ENCODE results near the gene ZFPL1.

Gene ZFPL1

GRCh38 chr11:65125197-65126056, 41.4 kb downstream of the ZFPL1 start:
- H3K27ac ChIP-seq (ENCODE audit: low read depth, low read length): no peak overlapping the region
- peaks cover 73% of the 10 kb centered on the region for H3K36me3 ChIP-seq (ENCODE audit: insufficient read depth, low read length)
- no peaks in the 10 kb centered on the region for H3K27me3 ChIP-seq (ENCODE audit: insufficient read depth, low read length)
- no peaks in the 10 kb centered on the region for H3K9me3 ChIP-seq (ENCODE audit: insufficient read depth, low read depth, low read length)
- no peak overlapping the region for H3K4me3 ChIP-seq (ENCODE audit: low read length)
- no peak overlapping the region for H3K9ac ChIP-seq (ENCODE audit: low read depth, low read length)
- peaks cover 7% of the 10 kb centered on the region for H3K4me1 ChIP-seq (ENCODE audit: insufficient read depth, low read length)
- 94% methylated on average over 12 of the region's 12 CpGs for WGBS

GRCh38 chr11:65126624-65127274, 42.7 kb downstream of the ZFPL1 start:
- no peak overlapping the region for H3K27ac ChIP-seq (ENCODE audit: low read depth, low read length)
- no peaks in the 10 kb centered on the region for H3K4me1 ChIP-seq (ENCODE audit: insufficient read depth, low read length)
- H3K9ac ChIP-seq (ENCODE audit: low read depth, low read length): no peak overlapping the region
- H3K27me3 ChIP-seq (ENCODE audit: insufficient read depth, low read length): no peaks in the 10 kb centered on the region
- H3K9me3 ChIP-seq (ENCODE audit: insufficient read depth, low read depth, low read length): no peaks in the 10 kb centered on the region
- 97% methylated on average over 6 of the region's 6 CpGs for WGBS
- no peak overlapping the region for H3K4me3 ChIP-seq (ENCODE audit: low read length)
- peaks cover 75% of the 10 kb centered on the region for H3K36me3 ChIP-seq (ENCODE audit: insufficient read depth, low read length)

- Histone ChIP-seq H3K27ac (ENCODE audit: low read depth, low read length) (no peak overlapping the region), H3K4me3 (ENCODE audit: low read length) (no peak overlapping the region), H3K9ac (ENCODE audit: low read depth, low read length) (no peak overlapping the region), H3K9me3 (ENCODE audit: insufficient read depth, low read depth, low read length) (no peaks in the 10 kb centered on the region), H3K36me3 (ENCODE audit: insufficient read depth, low read length) (peaks cover 84% of the 10 kb centered on the region), H3K27me3 (ENCODE audit: insufficient read depth, low read length) (no peaks in the 10 kb centered on the region), H3K4me1 (ENCODE audit: insufficient read depth, low read length) (no peaks in the 10 kb centered on the region)
- 95% methylated on average over 12 of the region's 12 CpGs for WGBS
Measured at GRCh38 chr11:65127473-65128181, 43.6 kb downstream of the ZFPL1 start.

- no peaks in the 10 kb centered on the region for H3K4me1 ChIP-seq (ENCODE audit: insufficient read depth, low read length)
- WGBS: 94% methylated on average over 15 of the region's 15 CpGs
- H3K27me3 ChIP-seq (ENCODE audit: insufficient read depth, low read length): no peaks in the 10 kb centered on the region
- no peak overlapping the region for H3K27ac ChIP-seq (ENCODE audit: low read depth, low read length)
- H3K9me3 ChIP-seq (ENCODE audit: insufficient read depth, low read depth, low read length): no peaks in the 10 kb centered on the region
- no peak overlapping the region for H3K4me3 ChIP-seq (ENCODE audit: low read length)
- no peak overlapping the region for H3K9ac ChIP-seq (ENCODE audit: low read depth, low read length)
- H3K36me3 ChIP-seq (ENCODE audit: insufficient read depth, low read length): peaks cover 84% of the 10 kb centered on the region
Measured at GRCh38 chr11:65128182-65129145, 44.4 kb downstream of the ZFPL1 start.

- H3K36me3 ChIP-seq (ENCODE audit: insufficient read depth, low read length): peaks cover 75% of the 10 kb centered on the region
- no peaks in the 10 kb centered on the region for H3K4me1 ChIP-seq (ENCODE audit: insufficient read depth, low read length)
- no peaks in the 10 kb centered on the region for H3K9me3 ChIP-seq (ENCODE audit: insufficient read depth, low read depth, low read length)
- H3K27me3 ChIP-seq (ENCODE audit: insufficient read depth, low read length): no peaks in the 10 kb centered on the region
- H3K27ac ChIP-seq (ENCODE audit: low read depth, low read length): no peak overlapping the region
- H3K4me3 ChIP-seq (ENCODE audit: low read length): no peak overlapping the region
- H3K9ac ChIP-seq (ENCODE audit: low read depth, low read length): no peak overlapping the region
- 93% methylated on average over 13 of the region's 13 CpGs for WGBS
Measured at GRCh38 chr11:65129649-65130441, 45.8 kb downstream of the ZFPL1 start.

- H3K36me3 ChIP-seq (ENCODE audit: insufficient read depth, low read length): peaks cover 65% of the 10 kb centered on the region
- no peaks in the 10 kb centered on the region for H3K9me3 ChIP-seq (ENCODE audit: insufficient read depth, low read depth, low read length)
- no peak overlapping the region for H3K9ac ChIP-seq (ENCODE audit: low read depth, low read length)
- no peaks in the 10 kb centered on the region for H3K27me3 ChIP-seq (ENCODE audit: insufficient read depth, low read length)
- H3K4me1 ChIP-seq (ENCODE audit: insufficient read depth, low read length): 0 out of 2 replicates have a peak, but pooled peaks cover 2% of the 10 kb centered on the region
- WGBS: 91% methylated on average over 19 of the region's 19 CpGs
- no peak overlapping the region for H3K27ac ChIP-seq (ENCODE audit: low read depth, low read length)
- no peak overlapping the region for H3K4me3 ChIP-seq (ENCODE audit: low read length)
Measured at GRCh38 chr11:65130631-65131416, 46.8 kb downstream of the ZFPL1 start.

GRCh38 chr11:65131417-65131776, 47.4 kb downstream of the ZFPL1 start:
- Histone ChIP-seq H3K27ac (ENCODE audit: low read depth, low read length) (no peak overlapping the region), H3K36me3 (ENCODE audit: insufficient read depth, low read length) (peaks cover 60% of the 10 kb centered on the region), H3K9me3 (ENCODE audit: insufficient read depth, low read depth, low read length) (no peaks in the 10 kb centered on the region), H3K9ac (ENCODE audit: low read depth, low read length) (no peak overlapping the region), H3K4me1 (ENCODE audit: insufficient read depth, low read length) (0 out of 2 replicates have a peak, but pooled peaks cover 2% of the 10 kb centered on the region), H3K4me3 (ENCODE audit: low read length) (no peak overlapping the region), H3K27me3 (ENCODE audit: insufficient read depth, low read length) (no peaks in the 10 kb centered on the region)
- 91% methylated on average over 3 of the region's 3 CpGs for WGBS

GRCh38 chr11:65131895-65132237, 47.8 kb downstream of the ZFPL1 start:
- Histone ChIP-seq H3K4me3 (ENCODE audit: low read length) (no peak overlapping the region), H3K27ac (ENCODE audit: low read depth, low read length) (no peak overlapping the region), H3K27me3 (ENCODE audit: insufficient read depth, low read length) (no peaks in the 10 kb centered on the region), H3K9me3 (ENCODE audit: insufficient read depth, low read depth, low read length) (no peaks in the 10 kb centered on the region), H3K36me3 (ENCODE audit: insufficient read depth, low read length) (peaks cover 55% of the 10 kb centered on the region), H3K4me1 (ENCODE audit: insufficient read depth, low read length) (0 out of 2 replicates have a peak, but pooled peaks cover 2% of the 10 kb centered on the region), H3K9ac (ENCODE audit: low read depth, low read length) (no peak overlapping the region)
- WGBS: 95% methylated on average over 6 of the region's 6 CpGs

- peaks cover 49% of the 10 kb centered on the region for H3K36me3 ChIP-seq (ENCODE audit: insufficient read depth, low read length)
- no peaks in the 10 kb centered on the region for H3K9me3 ChIP-seq (ENCODE audit: insufficient read depth, low read depth, low read length)
- no peak overlapping the region for H3K4me3 ChIP-seq (ENCODE audit: low read length)
- no peaks in the 10 kb centered on the region for H3K27me3 ChIP-seq (ENCODE audit: insufficient read depth, low read length)
- H3K27ac ChIP-seq (ENCODE audit: low read depth, low read length): no peak overlapping the region
- WGBS: 90% methylated on average over 10 of the region's 10 CpGs
- H3K9ac ChIP-seq (ENCODE audit: low read depth, low read length): no peak overlapping the region
- H3K4me1 ChIP-seq (ENCODE audit: insufficient read depth, low read length): 0 out of 2 replicates have a peak, but pooled peaks cover 2% of the 10 kb centered on the region
Measured at GRCh38 chr11:65132238-65132987, 48.4 kb downstream of the ZFPL1 start.

Data from HUES64 (cell line).